Stimulated activated CD8-positive, alpha-beta memory T cell treated with anti-CD3 and anti-CD28 coated beads, Interleukin-2, amount 100 ng/mL, for 48 hours (primary cell): ENCODE data around the gene MRM2.

ENCODE experiments used
- DNase-seq, 2 donors: peaks; one replicate each; pipeline ENCODE4 v3.0.0-alpha.2; 2020; ENCODE audit warnings: low read depth in 2 of 2

The MRM2 gene

GRCh38 chr7:2266911-2267310 lies 24.9 kb upstream of the MRM2 start:
- no peak for DNase-seq

- DNase-seq = no peak
These were observed 22.2 kb upstream of the MRM2 start for GRCh38 chr7:2264158-2264557.

DNA sequence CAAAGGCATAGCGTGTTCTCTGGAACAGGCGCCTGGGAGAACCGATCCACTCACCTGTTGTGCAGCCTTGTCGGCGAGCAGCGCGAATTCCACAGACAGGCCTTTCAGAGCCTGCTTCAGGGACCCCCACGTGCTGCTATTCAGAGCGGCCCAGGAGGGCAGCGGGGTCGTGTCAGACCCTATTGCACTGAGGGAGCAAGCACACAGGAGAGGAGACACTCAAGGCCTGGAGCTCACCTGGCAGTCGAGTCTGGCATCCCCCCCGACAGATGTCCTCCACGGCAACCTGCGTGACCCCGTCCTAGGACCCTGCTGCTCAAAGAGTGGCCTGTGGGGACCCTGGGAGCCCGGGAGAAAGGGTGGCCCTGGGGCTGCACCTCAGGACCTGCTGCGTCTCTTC lies 21.2 kb upstream of the MRM2 start:
- no peak for DNase-seq

- no peak for DNase-seq
These were observed 19.6 kb upstream of the MRM2 start for GRCh38 chr7:2261611-2262010.

- no peak for DNase-seq
These were observed 18.8 kb upstream of the MRM2 start for GRCh38 chr7:2260820-2261219.

- no peak for DNase-seq
These were observed 17.5 kb upstream of the MRM2 start for GRCh38 chr7:2259480-2259879.

GRCh38 chr7:2258661-2259365 lies 16.8 kb upstream of the MRM2 start:
- DNase-seq = no peak

DNA sequence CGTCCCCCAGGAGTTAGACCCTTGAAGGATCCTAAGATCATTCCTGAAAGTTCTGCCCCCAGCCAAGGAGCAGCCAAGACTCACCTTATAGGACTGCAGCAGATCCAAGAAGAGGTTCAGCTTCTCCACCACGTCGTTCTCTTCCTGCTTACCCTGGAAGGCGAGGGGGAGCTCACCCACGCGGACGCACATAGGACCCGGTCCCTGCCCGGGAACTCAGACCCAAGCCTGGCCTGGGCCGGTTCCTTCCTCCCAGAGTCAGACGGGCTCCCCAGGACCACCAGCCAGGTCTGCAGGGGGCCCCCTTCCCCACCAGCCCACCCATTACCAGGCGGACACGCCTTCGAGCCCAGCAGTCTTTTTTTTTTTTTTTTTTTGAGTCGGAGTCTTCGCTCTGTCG lies 15.6 kb upstream of the MRM2 start:
- no peak for DNase-seq

- DNase-seq = no peak
These were observed 15.1 kb upstream of the MRM2 start for GRCh38 chr7:2257046-2257551.

GRCh38 chr7:2256306-2257045 lies 14.5 kb upstream of the MRM2 start:
- DNase-seq = no peak

DNA sequence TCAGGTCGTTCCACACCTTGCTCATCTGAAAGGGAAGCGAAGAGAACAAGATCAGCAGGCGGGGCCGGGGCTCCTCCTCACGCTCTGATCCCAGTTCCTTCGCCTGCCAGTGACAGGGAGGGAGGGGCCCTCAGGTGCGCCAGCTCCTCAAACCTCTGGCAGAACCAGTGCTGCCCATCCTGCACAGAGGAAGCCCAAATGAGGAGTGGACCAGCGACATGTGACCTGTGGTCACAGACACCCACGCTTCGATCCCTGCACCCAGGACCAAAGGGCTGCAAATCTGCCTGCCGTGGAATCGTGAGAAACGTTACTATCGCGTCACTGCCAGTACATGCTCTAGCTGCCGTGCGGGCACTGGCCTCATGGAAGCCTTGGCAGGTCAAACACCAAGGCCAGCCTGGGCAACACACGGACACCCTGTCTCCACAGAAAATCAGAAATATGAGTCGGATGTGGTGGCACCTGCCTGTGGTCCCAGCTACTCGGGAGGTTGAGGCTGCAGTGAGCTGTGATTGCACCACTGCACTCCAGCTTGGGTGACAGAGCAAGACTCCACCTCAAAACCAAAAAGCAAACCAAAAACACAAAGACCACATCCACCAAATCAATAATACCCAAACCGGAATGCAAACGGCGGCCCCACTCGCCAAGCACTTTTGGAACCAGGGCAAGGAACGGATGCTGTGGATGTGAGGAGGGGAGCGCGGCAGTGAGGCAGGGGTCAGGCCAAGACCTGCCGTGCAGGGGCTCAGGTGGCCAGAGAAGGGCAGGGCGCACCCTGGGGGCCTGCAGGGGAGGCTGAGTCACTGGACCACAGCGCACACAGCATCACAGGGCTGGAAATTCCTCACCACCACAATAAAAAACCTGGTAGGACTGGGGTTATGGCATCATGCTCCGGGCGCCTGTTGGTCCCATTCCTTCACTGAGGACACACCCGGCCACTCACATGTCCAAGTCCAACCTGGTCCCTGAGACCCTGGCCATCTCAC lies 13.4 kb upstream of the MRM2 start:
- no peak for DNase-seq

DNA sequence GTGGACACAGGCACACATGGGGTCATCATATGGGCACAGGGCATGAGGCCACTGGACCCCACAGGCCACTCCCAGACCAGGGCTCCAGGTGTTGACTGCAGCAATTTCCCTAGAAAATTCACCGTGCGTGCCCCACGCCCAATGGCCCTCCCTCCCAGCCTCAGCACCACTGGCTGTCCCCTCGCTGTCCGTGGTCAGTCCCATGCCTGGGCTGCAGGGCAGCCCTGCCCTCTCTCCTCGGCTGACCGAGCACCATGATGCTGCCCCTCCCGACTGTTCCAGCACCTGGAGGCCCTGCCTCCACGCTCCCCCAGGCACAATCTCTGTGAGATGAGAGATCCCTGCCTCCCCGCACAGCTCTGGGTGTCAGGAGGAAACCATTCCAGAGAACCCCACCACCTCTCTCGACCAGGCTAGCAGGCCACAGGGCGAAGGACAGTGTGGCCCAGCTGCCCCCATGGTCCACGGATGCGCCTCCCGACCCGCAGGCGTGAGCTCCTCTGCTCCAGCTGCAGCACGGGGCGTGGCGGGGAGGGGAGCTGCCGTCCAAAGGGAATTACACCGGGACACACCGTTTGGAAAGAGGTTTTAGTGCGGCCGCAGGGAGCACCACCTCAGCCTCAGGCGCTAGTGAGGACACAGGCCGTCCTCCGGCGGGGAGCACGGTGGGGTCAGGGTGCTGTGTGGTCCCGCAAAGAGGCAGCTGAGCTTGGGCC lies 12.6 kb upstream of the MRM2 start:
- no peak for DNase-seq

GRCh38 chr7:2253525-2254244 lies 11.7 kb upstream of the MRM2 start:
- DNase-seq = no peak

GRCh38 chr7:2253021-2253420 lies 11.0 kb upstream of the MRM2 start:
- DNase-seq = no peak

GRCh38 chr7:2251841-2252771 lies 10.1 kb upstream of the MRM2 start:
- DNase-seq = no peak

DNA sequence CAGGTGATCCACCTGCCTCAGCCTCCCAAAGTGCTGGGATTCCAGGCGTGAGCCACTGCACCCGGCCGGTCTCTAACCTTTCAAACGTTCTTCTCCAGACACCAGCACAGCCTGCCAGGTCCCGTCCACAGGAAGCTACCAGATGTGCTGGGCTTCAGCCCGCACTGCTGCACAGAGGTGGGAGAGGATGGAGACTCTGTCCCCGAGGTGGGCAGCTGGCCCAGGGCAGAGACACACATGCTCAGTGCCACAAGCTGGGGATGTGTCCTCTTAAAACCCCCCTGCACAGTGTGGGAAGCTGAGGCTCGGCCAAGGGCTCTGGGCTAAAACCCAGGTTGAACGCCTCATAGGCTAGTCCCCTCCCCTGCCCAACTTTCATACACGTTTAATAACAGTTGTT lies 9.4 kb upstream of the MRM2 start:
- DNase-seq = no peak

DNA sequence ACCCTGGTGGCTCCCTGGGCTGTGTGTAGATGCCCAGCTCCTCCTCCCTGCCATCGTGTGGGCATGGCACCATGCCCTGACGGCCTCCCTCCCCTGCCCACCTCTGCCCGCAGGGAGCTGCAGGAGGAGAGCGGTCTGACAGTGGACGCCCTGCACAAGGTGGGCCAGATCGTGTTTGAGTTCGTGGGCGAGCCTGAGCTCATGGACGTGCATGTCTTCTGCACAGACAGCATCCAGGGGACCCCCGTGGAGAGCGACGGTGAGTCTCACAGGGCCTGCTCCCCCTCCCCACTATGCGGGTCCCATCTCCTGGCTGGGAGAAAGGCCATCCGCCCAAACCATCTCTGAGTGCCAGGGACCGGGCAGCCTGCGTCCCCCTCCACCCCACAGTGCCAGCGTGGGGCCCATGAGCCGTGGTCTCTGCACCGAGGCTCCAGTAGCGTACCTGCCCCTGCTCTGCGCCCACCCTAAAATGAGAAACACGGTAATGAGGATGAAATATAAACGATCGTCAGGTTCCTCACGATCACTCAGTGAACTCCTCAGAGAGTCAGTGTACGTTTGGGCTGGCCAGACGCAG lies 7.8 kb upstream of the MRM2 start:
- DNase-seq = no peak

DNA sequence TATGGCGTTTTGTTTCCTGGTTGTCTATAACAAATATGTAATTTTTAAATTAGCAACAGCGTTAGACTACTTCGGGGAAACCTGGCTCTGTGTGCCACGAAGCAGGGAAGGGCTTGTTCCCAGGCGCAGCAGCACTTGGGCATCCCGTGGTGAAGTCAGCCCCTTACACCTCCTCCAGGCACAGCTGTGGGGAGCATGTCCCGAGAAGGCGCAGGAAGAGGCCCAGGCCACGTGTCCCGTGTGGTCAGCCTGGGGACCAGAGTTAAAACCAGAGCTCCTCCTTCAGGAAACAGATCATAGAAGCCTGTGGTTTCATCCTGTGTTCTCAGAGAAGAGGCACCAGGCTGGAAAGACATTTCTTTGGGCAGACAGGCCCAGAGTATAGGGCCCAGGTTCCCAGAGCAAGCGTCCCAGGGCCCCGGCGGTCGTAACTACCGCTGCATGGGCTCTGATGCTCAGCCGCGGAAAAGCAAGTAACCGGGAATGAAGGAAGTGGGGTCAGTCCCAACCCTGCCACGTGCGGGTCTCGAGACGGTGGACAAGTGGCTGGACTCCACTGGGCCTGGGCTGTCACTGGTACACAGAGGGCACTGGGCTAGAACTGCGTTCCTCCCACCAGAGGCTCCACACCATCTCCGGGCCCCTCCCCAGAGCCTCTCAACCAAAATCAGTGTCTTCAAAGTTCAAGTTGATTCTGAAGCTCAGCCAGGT lies 7.1 kb upstream of the MRM2 start:
- DNase-seq = no peak
